ENCODE measurements around the gene HS3ST5.

DNA sequence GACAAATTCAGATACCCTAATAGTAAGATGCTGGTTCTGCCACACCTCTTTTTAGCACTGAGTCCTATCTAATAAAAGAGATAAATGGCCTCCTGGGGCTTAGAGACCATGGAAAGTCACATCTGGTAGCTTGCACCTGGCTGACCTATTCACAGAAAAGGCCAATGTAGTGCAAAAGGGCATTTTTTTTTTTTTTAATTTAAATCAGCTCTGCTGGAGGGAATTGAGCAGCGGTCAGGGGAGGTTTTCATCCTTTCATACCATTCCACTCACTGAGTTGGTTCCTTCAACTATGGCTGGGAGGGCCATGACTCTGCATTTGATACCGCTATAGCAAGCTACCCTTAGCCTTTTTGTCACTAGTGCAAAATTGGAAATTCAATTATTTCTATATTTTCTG is 20.1 kb upstream of the HS3ST5 start:
- TF ChIP-seq NANOG (IDR thresholded peaks at IDR 0.05; ENCODE audit: borderline replicate concordance) (peak; percentile 21; the same call in 1 of the 2 replicates), STAT1 (IDR thresholded peaks at IDR 0.05; ENCODE audit: unreplicated experiment) (no peak), CREB1 (CRISPR knock-in tag; IDR thresholded peaks at IDR 0.05; ENCODE audit: low read depth) (no peak), ZNF462 (CRISPR knock-in tag; IDR thresholded peaks at IDR 0.05) (peak; percentile 78; the same call in 1 of the 2 replicates), EZH2phosphoT487 (IDR thresholded peaks at IDR 0.05; ENCODE audit: unreplicated experiment) (no peak), EZH2 (IDR thresholded peaks at IDR 0.05; ENCODE audit: low read depth, unreplicated experiment) (no peak), POLR2AphosphoS5 (IDR thresholded peaks at IDR 0.05; ENCODE audit: low read depth) (peak; percentile 39; the same call in 1 of the 2 replicates)
- TF ChIP-seq, protein P1, sequence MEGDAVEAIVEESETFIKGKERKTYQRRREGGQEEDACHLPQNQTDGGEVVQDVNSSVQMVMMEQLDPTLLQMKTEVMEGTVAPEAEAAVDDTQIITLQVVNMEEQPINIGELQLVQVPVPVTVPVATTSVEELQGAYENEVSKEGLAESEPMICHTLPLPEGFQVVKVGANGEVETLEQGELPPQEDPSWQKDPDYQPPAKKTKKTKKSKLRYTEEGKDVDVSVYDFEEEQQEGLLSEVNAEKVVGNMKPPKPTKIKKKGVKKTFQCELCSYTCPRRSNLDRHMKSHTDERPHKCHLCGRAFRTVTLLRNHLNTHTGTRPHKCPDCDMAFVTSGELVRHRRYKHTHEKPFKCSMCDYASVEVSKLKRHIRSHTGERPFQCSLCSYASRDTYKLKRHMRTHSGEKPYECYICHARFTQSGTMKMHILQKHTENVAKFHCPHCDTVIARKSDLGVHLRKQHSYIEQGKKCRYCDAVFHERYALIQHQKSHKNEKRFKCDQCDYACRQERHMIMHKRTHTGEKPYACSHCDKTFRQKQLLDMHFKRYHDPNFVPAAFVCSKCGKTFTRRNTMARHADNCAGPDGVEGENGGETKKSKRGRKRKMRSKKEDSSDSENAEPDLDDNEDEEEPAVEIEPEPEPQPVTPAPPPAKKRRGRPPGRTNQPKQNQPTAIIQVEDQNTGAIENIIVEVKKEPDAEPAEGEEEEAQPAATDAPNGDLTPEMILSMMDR (conservative IDR thresholded peaks at IDR 0.05; ENCODE audit: low read depth in 2 of 2): no peak
- TF ChIP-seq, protein P2, sequence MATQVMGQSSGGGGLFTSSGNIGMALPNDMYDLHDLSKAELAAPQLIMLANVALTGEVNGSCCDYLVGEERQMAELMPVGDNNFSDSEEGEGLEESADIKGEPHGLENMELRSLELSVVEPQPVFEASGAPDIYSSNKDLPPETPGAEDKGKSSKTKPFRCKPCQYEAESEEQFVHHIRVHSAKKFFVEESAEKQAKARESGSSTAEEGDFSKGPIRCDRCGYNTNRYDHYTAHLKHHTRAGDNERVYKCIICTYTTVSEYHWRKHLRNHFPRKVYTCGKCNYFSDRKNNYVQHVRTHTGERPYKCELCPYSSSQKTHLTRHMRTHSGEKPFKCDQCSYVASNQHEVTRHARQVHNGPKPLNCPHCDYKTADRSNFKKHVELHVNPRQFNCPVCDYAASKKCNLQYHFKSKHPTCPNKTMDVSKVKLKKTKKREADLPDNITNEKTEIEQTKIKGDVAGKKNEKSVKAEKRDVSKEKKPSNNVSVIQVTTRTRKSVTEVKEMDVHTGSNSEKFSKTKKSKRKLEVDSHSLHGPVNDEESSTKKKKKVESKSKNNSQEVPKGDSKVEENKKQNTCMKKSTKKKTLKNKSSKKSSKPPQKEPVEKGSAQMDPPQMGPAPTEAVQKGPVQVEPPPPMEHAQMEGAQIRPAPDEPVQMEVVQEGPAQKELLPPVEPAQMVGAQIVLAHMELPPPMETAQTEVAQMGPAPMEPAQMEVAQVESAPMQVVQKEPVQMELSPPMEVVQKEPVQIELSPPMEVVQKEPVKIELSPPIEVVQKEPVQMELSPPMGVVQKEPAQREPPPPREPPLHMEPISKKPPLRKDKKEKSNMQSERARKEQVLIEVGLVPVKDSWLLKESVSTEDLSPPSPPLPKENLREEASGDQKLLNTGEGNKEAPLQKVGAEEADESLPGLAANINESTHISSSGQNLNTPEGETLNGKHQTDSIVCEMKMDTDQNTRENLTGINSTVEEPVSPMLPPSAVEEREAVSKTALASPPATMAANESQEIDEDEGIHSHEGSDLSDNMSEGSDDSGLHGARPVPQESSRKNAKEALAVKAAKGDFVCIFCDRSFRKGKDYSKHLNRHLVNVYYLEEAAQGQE (IDR thresholded peaks at IDR 0.05; ENCODE audit: unreplicated experiment): no peak

All from GM23338 (cell line).